ENCODE measurements around the gene GDF15.
"Not testable (repeated sequence)": the region's sequence is repeated elsewhere in the genome, so short reads cannot be mapped to it uniquely, and the experiment has no call there.

The GDF15 gene

GRCh38 chr19:18364277-18364825 is 21.6 kb upstream of the GDF15 start:
- not testable (repeated sequence) for DNase-seq (ENCODE audit: low read depth)

- DNase-seq (ENCODE audit: low read depth): no peak
Observed at GRCh38 chr19:18364826-18365528, 21.0 kb upstream of the GDF15 start.

- DNase-seq (ENCODE audit: low read depth): no peak
Observed at GRCh38 chr19:18366021-18366435, 19.9 kb upstream of the GDF15 start.

- DNase-seq (ENCODE audit: low read depth): no peak
Observed at GRCh38 chr19:18368504-18369222, 17.3 kb upstream of the GDF15 start.

- no peak for DNase-seq (ENCODE audit: low read depth)
Observed at GRCh38 chr19:18373407-18373891, 12.5 kb upstream of the GDF15 start.

- DNase-seq (ENCODE audit: low read depth): no peak
Observed at GRCh38 chr19:18373892-18374629, 11.9 kb upstream of the GDF15 start.

GRCh38 chr19:18377026-18377425 is 8.9 kb upstream of the GDF15 start:
- no peak for DNase-seq (ENCODE audit: low read depth)

GRCh38 chr19:18379803-18380747 is 5.9 kb upstream of the GDF15 start:
- no peak for DNase-seq (ENCODE audit: low read depth)

GRCh38 chr19:18380843-18381242 is 5.1 kb upstream of the GDF15 start:
- DNase-seq (ENCODE audit: low read depth): no peak

GRCh38 chr19:18383622-18384021 is 2.3 kb upstream of the GDF15 start:
- not testable (repeated sequence) for DNase-seq (ENCODE audit: low read depth)

- DNase-seq (ENCODE audit: low read depth): no peak
Observed at GRCh38 chr19:18384775-18385174, 1.2 kb upstream of the GDF15 start.

GRCh38 chr19:18385359-18385674 is 641 bp upstream of the GDF15 start:
- DNase-seq (ENCODE audit: low read depth): no peak

GRCh38 chr19:18386543-18387271 is 749 bp downstream of the GDF15 start:
- DNase-seq (ENCODE audit: low read depth): no peak

GRCh38 chr19:18388100-18388959 is 2.4 kb downstream of the GDF15 start:
- DNase-seq (ENCODE audit: low read depth): peak; percentile 46

GRCh38 chr19:18388960-18389725 is 3.2 kb downstream of the GDF15 start:
- no peak for DNase-seq (ENCODE audit: low read depth)

GRCh38 chr19:18389726-18390064 is 3.7 kb downstream of the GDF15 start:
- no peak for DNase-seq (ENCODE audit: low read depth)

- DNase-seq (ENCODE audit: low read depth): no peak
Observed at GRCh38 chr19:18390065-18390907, 4.3 kb downstream of the GDF15 start.

GRCh38 chr19:18391509-18392075 is 5.6 kb downstream of the GDF15 start:
- no peak for DNase-seq (ENCODE audit: low read depth)
